A673 (cell line): ENCODE results near the gene DPF3.

Experiments used
- CTCF ChIP-seq: fragments of 300-800, 200-600 bp; sonication (generic); conservative IDR thresholded peaks from 2 replicates; pipeline ENCODE4 v1.5.1; 2017; ENCODE audit warnings: low read depth, mild to moderate bottlenecking, antibody characterized with exemption, low read length, moderate library complexity, mixed read lengths
- EZH2 ChIP-seq: fragments of 200-600 bp; sonication (generic); IDR thresholded peaks from 2 replicates; pipeline ENCODE4 v1.6.1; 2017; ENCODE audit warnings: borderline replicate concordance, low read depth, mild to moderate bottlenecking, mixed read lengths, antibody characterized with exemption, low read length; ENCODE audit not compliant: poor library complexity, severe bottlenecking

DNA sequence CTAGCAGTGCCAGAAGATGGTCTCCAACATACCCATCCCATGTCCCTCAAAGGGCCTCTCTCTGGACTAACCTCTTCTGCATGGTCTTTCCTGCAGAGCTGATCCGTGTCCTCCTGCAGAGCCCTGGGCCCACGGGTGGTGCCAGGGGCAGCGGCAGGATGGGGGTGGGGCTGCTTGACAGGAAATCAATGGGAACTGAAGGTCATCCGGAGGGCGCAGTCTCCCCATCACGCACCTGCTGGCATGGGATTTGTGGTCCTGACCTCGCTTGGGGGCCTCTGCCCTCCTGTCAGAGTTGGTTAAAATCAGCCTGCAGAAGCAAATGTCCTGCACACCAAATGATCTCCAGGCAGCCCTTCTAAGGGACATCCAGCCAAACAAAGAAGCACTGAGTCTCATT is 110.2 kb downstream of the DPF3 start:
- TF ChIP-seq EZH2 (no peak), CTCF (no peak)
